Hypothalamus (tissue), 51 donors: ENCODE data around the gene SEMA4D.
"Not testable (repeated sequence)": the region's sequence is repeated elsewhere in the genome, so short reads cannot be mapped to it uniquely, and the experiment has no call there.

Experiments
- DNase-seq, 51 donors: peaks; one replicate each; lab custom pipeline; 2025; lab: John Stamatoyannopoulos, UW

The SEMA4D gene

GRCh38 chr9:89378541-89378940, 119.4 kb downstream of the SEMA4D start:
- DNase-seq = no peak

GRCh38 chr9:89377411-89377810, 120.5 kb downstream of the SEMA4D start:
- no peak for DNase-seq

- DNase-seq = no peak
Measured at GRCh38 chr9:89376741-89377351, 121.1 kb downstream of the SEMA4D start.

GRCh38 chr9:89376286-89376685, 121.6 kb downstream of the SEMA4D start:
- DNase-seq = no peak

GRCh38 chr9:89375191-89375760, 122.6 kb downstream of the SEMA4D start:
- DNase-seq = no peak

- no peak for DNase-seq
Measured at GRCh38 chr9:89374176-89374575, 123.7 kb downstream of the SEMA4D start.

- no peak for DNase-seq
Measured at GRCh38 chr9:89372979-89373378, 124.9 kb downstream of the SEMA4D start.

DNA sequence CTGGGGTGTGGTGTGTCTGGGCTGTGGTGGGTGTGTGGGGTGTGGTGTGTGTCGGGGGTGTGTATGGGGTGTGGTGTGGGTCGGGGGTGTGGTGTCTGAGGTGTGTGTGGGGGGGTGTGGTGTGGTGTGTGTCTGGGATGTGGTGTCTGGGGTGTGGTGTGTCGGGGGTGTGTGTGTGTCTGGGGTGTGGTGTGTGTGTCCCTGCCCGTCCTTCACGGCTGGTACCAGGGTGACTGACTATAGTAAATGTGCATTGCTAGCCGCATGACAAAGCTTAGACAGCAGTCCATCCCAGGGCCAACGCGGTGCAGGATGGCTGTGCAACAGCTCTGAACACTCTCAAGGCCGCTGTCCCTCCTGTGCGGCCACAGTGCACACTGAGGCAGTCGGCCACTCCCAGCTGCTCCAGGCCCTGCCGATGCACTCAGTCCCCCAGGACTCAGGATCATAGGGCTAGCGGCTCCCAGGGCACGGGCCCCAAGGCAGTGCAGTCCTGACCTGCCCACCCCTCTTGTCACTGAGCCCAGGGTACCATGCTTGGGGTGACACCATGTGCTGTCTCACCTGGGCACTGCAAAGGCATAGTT, 125.6 kb downstream of the SEMA4D start:
- DNase-seq = no peak

GRCh38 chr9:89371791-89372190, 126.1 kb downstream of the SEMA4D start:
- DNase-seq = not testable (repeated sequence)

DNA sequence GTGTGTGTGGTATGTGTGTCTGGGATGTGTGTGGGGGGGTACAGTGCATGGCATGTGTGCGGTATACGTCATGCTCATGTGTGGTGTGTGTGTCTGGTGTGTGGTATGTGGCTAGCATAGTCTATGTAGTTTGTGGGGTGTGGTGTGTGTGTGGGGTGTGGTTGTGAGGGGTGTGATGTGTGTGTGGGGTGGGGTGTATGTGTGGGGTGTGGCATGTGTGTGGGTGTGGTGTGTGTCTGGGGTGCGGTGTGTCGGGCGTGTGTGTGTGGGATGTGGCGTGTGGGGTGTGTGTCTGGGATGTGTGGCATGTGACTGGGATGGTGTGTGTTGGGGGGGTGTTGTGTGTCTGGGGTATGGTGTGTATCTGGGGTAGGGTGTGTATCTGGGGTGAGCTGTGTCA, 127.3 kb downstream of the SEMA4D start:
- no peak for DNase-seq

- DNase-seq = no peak
Measured at GRCh38 chr9:89368978-89369377, 128.9 kb downstream of the SEMA4D start.

DNA sequence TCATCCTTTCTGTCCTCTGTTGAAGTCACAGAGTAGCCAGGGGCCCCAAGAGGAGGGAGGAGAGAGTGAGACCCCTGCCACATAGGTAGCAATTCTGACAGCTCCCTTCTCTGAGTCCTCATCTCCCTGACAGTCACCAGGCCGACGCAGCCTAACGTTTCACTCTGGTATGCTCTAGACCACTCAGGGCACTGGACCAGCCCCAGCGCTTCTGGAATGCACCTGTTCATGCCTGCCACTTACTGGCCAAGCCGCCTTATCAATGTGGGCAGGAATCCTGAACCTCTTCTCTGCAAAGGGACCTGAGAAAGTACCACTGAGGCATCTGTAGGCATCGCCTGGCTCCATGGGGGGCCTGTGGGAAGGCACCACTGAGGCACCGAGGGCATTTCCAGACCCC, 129.4 kb downstream of the SEMA4D start:
- no peak for DNase-seq

GRCh38 chr9:89367726-89368437, 130.0 kb downstream of the SEMA4D start:
- DNase-seq = no peak

- DNase-seq = no peak
Measured at GRCh38 chr9:89367281-89367680, 130.6 kb downstream of the SEMA4D start.

GRCh38 chr9:89366711-89367110, 131.2 kb downstream of the SEMA4D start:
- DNase-seq = no peak

DNA sequence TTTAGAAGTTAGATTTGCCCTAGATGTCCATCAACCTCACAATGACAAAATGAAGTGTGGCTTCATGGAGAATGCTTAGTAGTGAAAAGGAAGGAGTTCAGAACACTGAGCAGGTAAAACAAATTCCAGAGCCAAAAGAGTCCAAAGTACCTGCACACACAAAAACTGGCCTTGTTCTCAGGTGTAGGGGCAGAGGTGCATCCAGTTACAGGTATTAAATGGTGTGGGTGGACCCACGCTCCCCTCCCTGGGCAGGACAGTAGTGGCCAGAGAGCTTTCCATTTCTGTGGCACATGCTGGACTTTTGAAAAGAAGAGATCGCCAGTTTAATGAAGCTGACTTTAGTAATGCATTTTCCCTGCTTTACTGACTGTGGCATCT, 132.4 kb downstream of the SEMA4D start:
- DNase-seq = no peak

DNA sequence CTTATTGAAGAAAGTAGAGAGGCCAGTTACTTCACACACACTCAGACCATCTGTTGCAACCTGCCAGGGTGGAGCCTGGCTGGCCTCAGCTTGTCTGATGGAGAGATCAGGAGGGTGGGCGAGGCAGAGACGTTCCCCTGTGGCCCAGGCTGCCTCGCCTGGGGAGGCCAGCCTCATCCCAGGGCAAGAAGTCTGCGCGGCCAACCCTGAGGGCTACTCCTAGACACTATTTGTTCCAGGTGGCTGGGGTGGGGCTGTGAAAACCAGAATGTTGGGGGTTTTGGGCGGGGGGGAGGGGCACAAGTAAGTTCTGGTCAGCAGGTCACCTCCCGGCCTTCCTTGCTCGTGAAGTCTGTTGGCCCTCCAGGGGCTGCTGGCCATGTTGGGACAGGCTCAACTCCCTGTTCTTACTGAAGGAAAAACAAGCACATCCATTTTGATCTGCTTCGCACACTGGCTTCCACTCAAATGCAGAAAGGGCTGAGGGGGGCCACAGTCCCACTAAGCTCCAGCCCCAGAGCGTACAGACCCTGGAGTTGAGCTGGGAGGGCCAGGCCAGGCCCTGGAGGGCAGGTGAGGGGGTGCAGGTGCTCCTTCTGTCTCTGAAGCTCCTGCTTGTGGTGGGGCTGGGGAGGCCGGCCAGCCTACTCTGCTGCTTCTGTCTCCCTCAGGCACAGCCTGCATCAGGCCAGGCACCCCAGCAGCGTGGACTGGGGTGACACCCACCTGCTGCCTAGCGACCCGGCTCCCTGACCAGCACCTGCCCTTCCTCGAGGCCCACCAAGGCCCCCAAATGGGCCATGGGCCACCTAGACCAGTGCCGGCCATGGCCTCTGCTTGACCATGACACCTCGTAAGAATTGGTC, 133.0 kb downstream of the SEMA4D start:
- DNase-seq = no peak

DNA sequence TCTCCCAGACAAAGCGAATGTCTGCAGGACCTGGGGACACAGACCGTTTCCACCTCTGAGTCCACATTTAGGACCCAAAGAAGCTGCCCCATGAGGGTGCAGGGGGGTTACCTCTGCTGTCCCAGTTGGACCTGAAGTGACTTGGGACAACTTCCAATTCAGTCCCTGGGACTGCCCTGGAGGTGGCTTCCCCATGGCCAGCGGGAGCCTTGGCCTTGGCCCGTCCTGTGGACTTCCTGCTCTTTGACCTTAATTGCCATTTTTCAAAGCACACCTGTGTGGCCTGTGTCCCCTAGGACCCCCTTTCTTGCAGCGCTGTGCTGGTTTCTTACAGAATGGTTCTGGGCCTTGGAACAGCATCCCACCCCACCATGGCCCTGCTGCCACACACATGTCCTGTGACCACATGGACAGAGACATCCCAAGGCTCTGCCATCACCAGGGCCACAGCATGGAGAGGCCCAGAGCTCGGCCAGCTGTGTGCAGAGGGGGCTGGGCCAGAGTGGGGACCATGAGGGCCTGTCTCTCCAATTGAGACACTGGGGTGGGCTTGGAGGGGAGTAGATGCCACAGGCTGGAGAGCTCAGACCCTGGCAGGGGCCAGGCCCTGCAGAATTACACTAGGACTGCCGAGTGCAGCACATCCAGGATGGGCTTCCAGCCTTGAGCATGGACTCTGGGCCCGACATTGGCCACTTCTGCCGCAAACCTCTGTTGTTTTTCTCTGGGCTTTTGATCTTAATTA, 133.8 kb downstream of the SEMA4D start:
- no peak for DNase-seq

GRCh38 chr9:89363311-89363670, 134.6 kb downstream of the SEMA4D start:
- DNase-seq = no peak

DNA sequence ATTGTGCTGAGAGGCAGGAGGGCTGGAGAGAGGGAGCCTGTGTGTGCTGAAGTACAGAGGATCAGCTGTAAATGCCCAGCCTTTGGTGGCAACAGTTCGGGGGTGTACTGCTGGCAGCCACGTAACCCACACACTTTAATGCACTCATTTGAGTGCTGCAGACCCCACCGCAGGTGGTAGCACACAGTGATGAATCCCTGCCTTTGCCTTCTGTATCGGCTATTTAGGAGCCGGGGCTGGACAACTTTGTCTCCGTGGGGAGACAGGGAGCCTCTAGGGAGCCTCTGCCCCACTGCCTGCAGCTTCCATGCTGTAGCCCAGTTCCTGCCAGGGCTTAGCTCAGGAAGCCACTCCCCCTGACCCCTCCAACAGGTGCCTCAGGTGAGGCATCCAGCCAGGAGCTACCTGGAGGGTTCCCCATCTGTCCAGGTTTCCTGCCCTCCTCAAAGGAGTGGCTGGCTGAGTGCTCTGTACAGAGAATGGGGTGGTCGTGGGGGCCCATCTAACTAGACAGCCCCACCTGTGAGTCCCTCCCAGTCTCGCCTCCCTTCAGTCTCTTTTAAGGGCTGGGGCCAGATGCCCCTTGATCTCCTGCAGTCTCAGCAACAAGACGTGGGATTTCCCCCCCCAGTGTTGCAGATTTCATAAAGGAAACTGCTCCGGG, 135.1 kb downstream of the SEMA4D start:
- DNase-seq = no peak
